Measurements from ENCODE around the gene TMED4. TPM values are rescaled to one million over a fixed set of nuclear protein-coding genes. Genes with fewer than 3 reads are reported as not detected.
A peak's percentile ranks its signal among the peaks of the same experiment; 100 is the strongest.

Gene TMED4
- total RNA-seq, 2 donors from 2014 or later = 90.4 to 96.2 TPM

DNA sequence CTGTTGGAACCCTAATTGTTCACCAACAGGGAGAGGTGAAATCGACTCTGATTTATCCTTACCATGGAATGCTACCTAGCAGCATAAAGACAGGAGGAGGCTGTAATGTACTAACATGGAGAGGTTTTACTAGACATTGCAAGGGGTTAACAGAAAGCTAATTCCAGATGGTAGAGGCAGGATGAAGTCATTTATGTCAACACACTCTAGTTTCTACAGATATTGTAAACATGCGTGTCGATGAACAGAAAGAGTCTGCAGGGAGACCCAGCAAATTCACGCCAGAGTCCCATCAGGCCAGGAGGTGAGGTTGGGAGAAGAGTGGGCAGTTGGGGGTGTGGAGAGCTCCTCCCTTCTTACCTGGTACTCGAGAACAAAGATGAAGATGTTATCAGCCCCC is 47.9 kb downstream of the TMED4 start:
- ATAC-seq = no peak
- no peak for DNase-seq
- intact Hi-C loops (cut with DNase I, micrococcal nuclease) = no loop called here

DNA sequence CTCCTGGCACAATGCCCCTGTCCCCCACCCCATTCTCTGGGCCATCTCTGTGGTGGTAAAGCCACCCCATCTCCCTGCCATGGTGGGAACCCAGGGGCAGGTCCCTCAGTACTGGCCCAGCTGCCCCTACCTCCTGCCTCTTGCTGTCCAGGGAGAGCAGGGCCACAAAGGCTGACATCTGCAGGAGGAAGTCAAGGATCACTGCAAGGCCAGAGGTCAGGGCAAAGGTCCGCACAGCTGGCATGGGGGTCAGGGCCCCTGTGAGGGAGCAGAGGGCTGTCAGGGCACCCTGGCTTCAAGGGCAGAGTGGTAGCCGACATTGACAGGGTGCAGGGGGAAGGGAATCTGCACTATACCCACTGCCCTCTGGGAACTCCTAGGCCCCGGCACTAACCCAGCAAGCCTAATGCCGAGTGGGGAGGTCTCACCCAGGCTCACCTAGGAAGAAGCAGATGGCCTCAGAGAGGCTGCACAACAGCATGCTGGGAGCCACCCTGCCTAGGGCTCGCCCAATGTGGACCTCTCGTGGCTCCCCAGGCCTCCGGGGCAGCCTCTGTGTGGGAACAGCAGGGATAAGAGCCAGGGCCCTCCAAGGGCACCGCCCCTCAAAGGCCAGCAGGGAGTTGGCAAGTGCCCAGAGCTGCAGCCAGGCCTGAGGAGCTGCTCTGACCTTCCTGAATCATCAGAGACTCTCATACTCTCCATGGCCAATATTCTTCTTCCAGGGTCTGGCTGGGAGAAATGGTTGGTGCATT is 48.6 kb downstream of the TMED4 start:
- DNase-seq = no peak
- no peak for ATAC-seq

DNA sequence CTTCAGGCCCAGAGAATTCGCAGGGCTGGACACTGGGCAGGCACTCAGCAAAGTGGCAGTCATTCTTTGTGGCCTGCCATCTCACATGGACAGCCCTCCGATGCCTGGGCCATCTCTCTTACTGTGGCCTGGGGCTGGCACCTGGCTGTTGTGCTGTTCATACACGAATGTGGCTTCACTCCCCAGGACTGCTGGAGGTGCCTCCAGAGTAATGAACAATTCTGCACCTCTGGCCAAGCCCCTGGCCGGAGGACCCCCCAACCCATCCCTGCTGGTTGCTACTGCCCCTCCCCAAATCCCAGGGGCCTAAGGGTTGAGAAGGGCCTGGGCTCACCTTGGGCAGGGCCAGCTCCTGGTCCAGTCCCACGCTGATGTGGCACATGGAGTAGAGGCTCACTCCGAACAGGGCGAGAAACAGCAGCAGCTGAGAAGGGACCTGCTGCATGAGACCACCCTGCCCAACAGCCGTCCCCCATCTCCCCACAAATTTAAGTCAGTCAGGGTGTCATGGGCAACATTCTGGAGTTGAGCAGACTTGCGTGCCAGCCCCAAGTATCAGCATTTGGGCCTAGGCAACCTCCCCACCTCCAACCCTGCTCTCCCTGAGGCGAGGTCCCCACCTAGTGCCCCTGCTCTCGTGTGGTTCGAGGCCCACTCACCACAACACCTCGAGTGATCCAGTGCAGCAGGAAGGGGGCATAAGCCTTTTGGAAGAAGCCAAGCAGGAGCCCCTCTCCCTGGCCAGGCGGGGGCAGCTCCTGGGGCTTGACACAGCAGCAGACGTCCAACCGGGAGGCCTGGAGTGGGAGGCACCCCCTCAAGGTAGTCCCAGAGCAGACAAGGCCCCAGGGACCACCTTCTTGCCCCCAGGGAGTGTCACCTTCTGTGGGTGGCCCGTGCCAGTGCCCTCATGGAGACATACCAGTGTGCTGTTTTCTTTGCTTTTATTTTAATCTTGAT is 50.3 kb downstream of the TMED4 start:
- intact Hi-C loops (cut with DNase I, micrococcal nuclease) = no loop called here
- no peak for ATAC-seq
- DNase-seq = no peak

More for the DNA sequence above, 48.6 kb downstream of the TMED4 start:
- intact Hi-C loops (cut with DNase I, micrococcal nuclease) = no loop called here

- ATAC-seq = peak; percentile 40
- intact Hi-C loops (cut with DNase I, micrococcal nuclease) = no loop called here
- no peak for DNase-seq
Observed at GRCh38 chr7:44530990-44531389, 51.0 kb downstream of the TMED4 start.

Other genes with a start within 250 kb of the TMED4 start
- 10 to 100 TPM; 66.3 to 72.4 TPM for gene NUDCD3, start 91.6 kb downstream of the TMED4 start, total RNA-seq
- under 1 TPM in 1 of 2 donors, not detected in 1; 0.06 TPM for gene NPC1L1, start 40.9 kb downstream of the TMED4 start, total RNA-seq
- 10 to 100 TPM; 36.5 to 59.2 TPM for gene DDX56, start 8.3 kb downstream of the TMED4 start, total RNA-seq
- 100 to 1,000 TPM; 174 to 221 TPM for gene OGDH, start 24.4 kb upstream of the TMED4 start, total RNA-seq
- gene ZMIZ2, start 166.6 kb upstream of the TMED4 start, total RNA-seq = 10 to 100 TPM; 67.1 to 83.3 TPM
- gene PPIA, start 214.4 kb upstream of the TMED4 start, total RNA-seq = 1,000 to 10,000 TPM; 1,049 to 1,320 TPM

Measured in left colon (tissue), 2 donors.